ENCODE results near the gene PCDH10.

- TF ChIP-seq CTCF (IDR thresholded peaks at IDR 0.05) (no peak), POLR2A (IDR thresholded peaks at IDR 0.05) (no peak)
Observed at GRCh38 chr4:133102612-133103409, 46.3 kb upstream of the PCDH10 start.

Measured in right lobe of liver (tissue), 4 donors.